DOHH2 (cell line): ENCODE measurements around the gene RAP1GDS1.

Source experiments
- EZH2phosphoT487 ChIP-seq: fragments of 200-600 bp; sonication (generic); IDR thresholded peaks from 2 replicates; pipeline ENCODE4 v1.6.1; 2017; ENCODE audit warnings: borderline replicate concordance, mild to moderate bottlenecking, antibody characterized with exemption, low read length, moderate library complexity, mixed read lengths
- TF ChIP-seq, protein P1 (sequence below): fragments of 200-600 bp; sonication (generic); IDR thresholded peaks from one replicate; pipeline ENCODE4 v1.5.1; 2014; ENCODE audit warnings: antibody characterized with exemption, mild to moderate bottlenecking, low read depth, low read length; ENCODE audit not compliant: poor library complexity, severe bottlenecking

DNA sequence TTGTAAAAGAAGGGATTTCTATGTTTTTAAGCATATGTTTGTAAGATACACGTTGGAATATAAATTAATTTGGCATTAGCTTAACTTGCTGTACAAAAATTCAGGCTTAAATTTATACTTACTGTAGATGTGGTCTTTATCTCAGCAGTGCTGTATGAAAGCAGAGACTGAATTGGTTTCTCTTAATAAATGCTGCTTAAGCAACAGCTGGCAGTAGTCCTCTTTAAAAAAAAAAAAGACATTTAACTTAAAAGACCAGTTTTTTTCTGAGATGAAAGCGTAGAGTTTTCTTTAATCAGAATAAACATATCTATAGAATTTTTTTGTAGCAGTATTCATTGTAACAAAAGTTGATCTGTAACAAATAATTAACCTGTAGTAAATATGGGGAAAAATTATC, 124.6 kb downstream of the RAP1GDS1 start:
- TF ChIP-seq, protein P1, sequence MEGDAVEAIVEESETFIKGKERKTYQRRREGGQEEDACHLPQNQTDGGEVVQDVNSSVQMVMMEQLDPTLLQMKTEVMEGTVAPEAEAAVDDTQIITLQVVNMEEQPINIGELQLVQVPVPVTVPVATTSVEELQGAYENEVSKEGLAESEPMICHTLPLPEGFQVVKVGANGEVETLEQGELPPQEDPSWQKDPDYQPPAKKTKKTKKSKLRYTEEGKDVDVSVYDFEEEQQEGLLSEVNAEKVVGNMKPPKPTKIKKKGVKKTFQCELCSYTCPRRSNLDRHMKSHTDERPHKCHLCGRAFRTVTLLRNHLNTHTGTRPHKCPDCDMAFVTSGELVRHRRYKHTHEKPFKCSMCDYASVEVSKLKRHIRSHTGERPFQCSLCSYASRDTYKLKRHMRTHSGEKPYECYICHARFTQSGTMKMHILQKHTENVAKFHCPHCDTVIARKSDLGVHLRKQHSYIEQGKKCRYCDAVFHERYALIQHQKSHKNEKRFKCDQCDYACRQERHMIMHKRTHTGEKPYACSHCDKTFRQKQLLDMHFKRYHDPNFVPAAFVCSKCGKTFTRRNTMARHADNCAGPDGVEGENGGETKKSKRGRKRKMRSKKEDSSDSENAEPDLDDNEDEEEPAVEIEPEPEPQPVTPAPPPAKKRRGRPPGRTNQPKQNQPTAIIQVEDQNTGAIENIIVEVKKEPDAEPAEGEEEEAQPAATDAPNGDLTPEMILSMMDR = no peak
- no peak for TF ChIP-seq EZH2phosphoT487
